HG03060 (cell line): ENCODE measurements around the gene COPRS.

ENCODE experiments used
- ATAC-seq: cut with Tn5 transposase; IDR thresholded peaks from one replicate; pipeline ENCODE4 v1.9.1; 2021; ENCODE audit warnings: low read depth, moderate number of reproducible peaks; ENCODE audit not compliant: unreplicated experiment

Gene COPRS

DNA sequence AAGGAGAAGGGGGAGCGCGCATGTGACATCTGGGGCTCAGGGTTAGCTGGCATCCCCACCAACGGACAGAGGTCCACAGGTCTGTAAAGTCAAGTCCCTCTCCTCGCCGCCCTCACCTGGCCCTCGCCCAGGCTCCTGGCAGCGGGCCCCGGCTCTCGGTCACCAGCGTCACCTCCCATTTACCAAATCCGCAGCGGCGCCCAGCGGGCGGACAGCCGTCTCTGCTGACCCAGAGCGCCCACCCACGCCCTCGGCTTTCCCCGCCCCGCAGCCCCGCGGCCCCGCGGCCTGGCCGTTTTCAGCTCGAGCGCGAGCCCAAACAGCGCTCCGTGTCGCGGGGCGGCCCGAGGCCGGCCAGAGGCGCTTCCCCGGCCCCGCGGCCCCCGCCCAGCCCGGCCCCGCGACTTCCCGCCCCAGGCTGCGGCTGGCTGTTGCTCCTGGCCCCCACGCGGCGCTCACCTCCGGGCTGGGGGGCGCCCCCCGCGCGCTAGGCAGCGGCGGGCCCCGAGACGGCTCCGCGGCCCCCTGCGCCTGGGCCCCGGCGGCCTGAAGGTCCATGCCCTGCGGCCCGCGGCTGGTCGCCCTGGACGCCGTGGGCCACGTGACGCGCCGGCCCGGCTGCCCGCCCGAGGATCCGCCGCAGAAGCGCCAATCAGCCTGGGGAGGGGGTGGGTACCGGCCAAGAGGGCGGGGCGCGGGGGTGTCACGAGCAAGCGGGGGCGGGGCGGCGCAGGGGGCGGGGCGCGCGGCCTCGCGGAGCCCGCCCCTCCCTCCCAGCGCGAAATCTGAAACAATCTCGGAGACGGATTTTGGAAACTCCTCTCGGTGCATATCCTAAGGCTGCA lies at the start of gene COPRS:
COPRS (minus strand) TSS at position 603 of the 845 bp plus-strand sequence; CDS start at position 558, 45 bp downstream.
- ATAC-seq: peak; percentile 44

DNA sequence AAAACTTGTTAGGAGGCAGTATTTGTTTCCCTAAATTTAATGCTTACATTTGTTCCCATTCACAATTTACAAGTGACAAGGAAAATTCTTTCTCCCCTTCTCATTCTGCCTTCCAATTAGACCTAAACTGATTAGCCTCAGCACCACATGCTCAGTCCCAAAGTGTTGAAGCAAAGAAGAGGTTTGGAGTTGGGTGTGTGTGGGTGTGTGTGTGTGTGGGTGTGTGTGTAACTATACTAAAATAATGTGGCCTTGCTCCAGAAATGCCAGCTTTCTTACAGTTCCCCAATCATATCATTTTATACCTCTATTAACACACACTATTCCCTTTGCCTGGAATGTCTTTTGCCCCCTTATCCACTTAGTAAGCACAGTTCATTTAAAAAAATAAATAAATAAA lies 49.3 kb upstream of the COPRS start:
- no peak for ATAC-seq

- no peak for ATAC-seq
Observed at GRCh38 chr17:31907342-31907962, 48.4 kb upstream of the COPRS start.

- ATAC-seq: no peak
Observed at GRCh38 chr17:31903401-31903800, 44.4 kb upstream of the COPRS start.

- ATAC-seq: no peak
Observed at GRCh38 chr17:31902693-31903092, 43.6 kb upstream of the COPRS start.

GRCh38 chr17:31900877-31901276 lies 41.8 kb upstream of the COPRS start:
- ATAC-seq: no peak

GRCh38 chr17:31888124-31888523 lies 29.1 kb upstream of the COPRS start:
- no peak for ATAC-seq

GRCh38 chr17:31882571-31882970 lies 23.5 kb upstream of the COPRS start:
- no peak for ATAC-seq

GRCh38 chr17:31880311-31880710 lies 21.3 kb upstream of the COPRS start:
- ATAC-seq: no peak

- no peak for ATAC-seq
Observed at GRCh38 chr17:31878703-31879073, 19.6 kb upstream of the COPRS start.

- no peak for ATAC-seq
Observed at GRCh38 chr17:31877911-31878702, 19.1 kb upstream of the COPRS start.

DNA sequence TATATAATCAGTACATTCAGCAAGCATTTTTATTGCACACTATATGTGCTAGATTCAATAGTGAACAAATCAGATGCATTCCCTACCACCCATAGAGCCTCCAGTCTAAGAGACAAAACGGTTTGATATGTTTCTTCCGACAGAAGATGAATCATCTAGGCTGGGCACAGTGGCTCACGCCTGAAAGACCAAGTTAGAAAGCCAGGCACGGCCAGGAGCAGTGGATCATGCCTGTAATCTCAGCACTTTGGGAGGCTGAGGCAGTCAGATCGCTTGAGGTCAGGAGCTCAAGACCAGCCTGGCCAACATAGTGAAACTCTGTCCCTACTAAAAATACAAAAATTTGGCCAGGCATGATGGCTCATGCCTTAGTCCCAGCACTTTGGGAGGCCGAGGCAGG lies 18.3 kb upstream of the COPRS start:
- ATAC-seq: no peak

- ATAC-seq: no peak
Observed at GRCh38 chr17:31875081-31875480, 16.0 kb upstream of the COPRS start.

DNA sequence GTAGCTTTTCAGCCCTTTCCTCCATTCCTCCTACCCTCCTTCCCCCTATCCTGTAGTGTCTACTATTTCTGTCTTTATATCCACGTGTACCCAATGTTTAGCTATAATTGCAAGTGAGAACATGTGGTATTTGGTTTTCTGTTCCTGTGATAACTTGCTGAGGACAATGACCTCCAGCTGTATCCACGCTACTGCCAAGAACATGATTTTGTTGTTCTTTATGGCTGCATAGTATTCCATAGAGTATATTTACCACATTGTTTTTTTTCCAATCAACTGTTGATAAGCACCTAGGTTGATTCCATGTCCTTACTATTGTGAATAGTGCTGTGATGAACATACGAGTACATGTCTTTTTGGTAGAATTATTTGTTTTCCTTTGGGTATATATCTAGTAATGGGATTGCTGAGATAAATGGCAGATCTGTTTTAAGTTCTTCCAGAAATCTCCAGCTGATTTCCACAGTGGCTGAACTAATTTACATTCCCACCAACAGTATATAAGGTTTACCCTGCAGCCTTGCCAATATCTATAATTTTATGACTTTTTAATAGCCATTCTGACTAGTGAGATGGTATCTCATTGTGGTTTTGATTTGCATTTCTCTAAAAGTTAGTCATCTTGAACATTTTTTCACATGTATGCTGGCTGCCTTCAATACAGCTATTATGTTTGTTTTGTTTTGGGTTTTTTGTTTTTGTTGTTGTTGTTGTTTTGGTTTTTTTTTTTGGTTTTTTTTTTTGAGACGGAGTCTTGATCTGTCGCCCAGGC lies 10.9 kb upstream of the COPRS start:
- no peak for ATAC-seq

GRCh38 chr17:31869031-31869430 lies 10.0 kb upstream of the COPRS start:
- ATAC-seq: no peak

DNA sequence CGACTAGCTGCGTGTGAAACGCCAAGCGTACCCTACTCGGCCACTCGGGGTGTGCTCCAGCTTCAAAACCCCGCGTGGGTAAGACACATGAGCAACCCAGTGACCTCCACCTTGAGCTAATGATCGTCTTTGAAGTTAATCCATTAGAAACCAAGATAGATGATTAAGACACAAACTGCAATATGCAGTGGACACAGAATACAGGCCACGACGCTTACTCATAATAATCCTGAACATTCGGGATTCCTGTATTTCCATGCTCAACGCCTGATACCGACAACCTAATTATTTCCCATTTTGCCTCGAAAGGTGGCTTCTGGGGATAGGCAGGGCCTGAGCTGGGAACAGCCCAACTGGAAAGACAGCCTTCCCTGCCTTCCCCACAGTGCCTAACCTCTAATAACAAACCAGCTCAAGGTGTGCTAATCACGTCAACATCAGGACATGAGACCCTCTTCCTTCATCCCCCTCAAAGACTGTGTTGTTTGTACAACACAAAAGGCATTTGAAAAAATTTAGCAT lies 504 bp upstream of the COPRS start:
- ATAC-seq: no peak

- no peak for ATAC-seq
Observed at GRCh38 chr17:31857920-31858641, 963 bp downstream of the COPRS start.

- no peak for ATAC-seq
Observed at GRCh38 chr17:31856750-31857149, 2.3 kb downstream of the COPRS start.

GRCh38 chr17:31854672-31855071 lies 4.4 kb downstream of the COPRS start:
- ATAC-seq: no peak
